ENCODE data around the gene PLTP. TPM values are rescaled to one million over a fixed set of nuclear protein-coding genes. Genes with fewer than 3 reads are reported as not detected.

Gene PLTP
- total and polyA plus RNA-seq, 2 experiments from 2014 or later, result 108 to 160 TPM

DNA sequence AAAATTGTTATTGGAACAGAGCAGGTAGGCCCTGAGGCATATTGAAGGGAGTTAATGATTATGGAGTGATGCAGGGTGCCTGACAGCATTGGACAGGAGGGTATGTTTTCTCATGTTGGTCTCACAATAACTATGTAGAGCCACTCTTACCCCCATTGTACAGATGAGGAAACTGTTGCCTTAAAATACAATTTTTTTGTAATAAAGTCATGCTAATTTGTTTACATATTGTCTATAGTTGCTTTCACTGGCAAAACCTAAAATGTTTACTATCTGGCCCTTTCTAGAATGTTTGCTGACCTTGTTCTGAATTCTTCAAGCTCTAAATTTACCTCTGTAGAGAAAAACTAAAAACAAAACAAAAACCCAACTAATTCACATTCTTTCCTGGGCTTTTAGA is 60.5 kb downstream of the PLTP start (continued):
- TF ChIP-seq, protein P1, sequence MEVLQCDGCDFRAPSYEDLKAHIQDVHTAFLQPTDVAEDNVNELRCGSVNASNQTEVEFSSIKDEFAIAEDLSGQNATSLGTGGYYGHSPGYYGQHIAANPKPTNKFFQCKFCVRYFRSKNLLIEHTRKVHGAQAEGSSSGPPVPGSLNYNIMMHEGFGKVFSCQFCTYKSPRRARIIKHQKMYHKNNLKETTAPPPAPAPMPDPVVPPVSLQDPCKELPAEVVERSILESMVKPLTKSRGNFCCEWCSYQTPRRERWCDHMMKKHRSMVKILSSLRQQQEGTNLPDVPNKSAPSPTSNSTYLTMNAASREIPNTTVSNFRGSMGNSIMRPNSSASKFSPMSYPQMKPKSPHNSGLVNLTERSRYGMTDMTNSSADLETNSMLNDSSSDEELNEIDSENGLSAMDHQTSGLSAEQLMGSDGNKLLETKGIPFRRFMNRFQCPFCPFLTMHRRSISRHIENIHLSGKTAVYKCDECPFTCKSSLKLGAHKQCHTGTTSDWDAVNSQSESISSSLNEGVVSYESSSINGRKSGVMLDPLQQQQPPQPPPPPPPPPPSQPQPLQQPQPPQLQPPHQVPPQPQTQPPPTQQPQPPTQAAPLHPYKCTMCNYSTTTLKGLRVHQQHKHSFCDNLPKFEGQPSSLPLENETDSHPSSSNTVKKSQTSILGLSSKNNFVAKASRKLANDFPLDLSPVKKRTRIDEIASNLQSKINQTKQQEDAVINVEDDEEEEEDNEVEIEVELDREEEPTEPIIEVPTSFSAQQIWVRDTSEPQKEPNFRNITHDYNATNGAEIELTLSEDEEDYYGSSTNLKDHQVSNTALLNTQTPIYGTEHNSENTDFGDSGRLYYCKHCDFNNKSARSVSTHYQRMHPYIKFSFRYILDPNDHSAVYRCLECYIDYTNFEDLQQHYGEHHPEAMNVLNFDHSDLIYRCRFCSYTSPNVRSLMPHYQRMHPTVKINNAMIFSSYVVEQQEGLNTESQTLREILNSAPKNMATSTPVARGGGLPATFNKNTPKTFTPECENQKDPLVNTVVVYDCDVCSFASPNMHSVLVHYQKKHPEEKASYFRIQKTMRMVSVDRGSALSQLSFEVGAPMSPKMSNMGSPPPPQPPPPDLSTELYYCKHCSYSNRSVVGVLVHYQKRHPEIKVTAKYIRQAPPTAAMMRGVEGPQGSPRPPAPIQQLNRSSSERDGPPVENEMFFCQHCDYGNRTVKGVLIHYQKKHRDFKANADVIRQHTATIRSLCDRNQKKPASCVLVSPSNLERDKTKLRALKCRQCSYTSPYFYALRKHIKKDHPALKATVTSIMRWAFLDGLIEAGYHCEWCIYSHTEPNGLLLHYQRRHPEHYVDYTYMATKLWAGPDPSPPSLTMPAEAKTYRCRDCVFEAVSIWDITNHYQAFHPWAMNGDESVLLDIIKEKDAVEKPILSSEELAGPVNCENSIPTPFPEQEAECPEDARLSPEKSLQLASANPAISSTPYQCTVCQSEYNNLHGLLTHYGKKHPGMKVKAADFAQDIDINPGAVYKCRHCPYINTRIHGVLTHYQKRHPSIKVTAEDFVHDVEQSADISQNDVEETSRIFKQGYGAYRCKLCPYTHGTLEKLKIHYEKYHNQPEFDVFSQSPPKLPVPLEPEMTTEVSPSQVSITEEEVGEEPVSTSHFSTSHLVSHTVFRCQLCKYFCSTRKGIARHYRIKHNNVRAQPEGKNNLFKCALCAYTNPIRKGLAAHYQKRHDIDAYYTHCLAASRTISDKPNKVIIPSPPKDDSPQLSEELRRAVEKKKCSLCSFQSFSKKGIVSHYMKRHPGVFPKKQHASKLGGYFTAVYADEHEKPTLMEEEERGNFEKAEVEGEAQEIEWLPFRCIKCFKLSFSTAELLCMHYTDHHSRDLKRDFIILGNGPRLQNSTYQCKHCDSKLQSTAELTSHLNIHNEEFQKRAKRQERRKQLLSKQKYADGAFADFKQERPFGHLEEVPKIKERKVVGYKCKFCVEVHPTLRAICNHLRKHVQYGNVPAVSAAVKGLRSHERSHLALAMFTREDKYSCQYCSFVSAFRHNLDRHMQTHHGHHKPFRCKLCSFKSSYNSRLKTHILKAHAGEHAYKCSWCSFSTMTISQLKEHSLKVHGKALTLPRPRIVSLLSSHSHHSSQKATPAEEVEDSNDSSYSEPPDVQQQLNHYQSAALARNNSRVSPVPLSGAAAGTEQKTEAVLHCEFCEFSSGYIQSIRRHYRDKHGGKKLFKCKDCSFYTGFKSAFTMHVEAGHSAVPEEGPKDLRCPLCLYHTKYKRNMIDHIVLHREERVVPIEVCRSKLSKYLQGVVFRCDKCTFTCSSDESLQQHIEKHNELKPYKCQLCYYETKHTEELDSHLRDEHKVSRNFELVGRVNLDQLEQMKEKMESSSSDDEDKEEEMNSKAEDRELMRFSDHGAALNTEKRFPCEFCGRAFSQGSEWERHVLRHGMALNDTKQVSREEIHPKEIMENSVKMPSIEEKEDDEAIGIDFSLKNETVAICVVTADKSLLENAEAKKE (CRISPR knock-in tag; IDR thresholded peaks at IDR 0.05), result no peak
- no peak for TF ChIP-seq STAT1 (IDR thresholded peaks at IDR 0.05; ENCODE audit: unreplicated experiment)

DNA sequence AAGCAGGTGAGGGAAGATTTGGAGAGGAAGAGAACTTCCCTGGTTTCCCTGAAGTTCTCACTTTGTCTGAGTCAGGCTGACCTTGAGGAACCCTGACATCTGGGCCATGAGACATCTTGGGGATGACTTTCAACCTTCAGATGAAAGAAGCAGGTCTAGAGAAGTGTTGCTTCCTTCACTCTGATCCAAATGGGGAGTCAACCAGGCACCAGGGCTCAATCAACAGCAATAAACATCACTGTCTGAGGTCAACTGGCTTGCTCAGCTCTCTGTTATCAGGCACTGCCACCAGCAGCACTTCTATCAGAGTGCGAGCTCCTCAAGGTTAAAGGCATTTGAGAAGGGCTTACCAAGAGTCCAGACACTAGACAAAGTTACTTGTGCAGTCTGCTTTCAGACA is 61.0 kb downstream of the PLTP start:
- TF ChIP-seq CREB1 (CRISPR knock-in tag; IDR thresholded peaks at IDR 0.05; ENCODE audit: low read depth) (no peak), JUNB (IDR thresholded peaks at IDR 0.05; ENCODE audit: unreplicated experiment) (no peak)
- TF ChIP-seq, protein P2, sequence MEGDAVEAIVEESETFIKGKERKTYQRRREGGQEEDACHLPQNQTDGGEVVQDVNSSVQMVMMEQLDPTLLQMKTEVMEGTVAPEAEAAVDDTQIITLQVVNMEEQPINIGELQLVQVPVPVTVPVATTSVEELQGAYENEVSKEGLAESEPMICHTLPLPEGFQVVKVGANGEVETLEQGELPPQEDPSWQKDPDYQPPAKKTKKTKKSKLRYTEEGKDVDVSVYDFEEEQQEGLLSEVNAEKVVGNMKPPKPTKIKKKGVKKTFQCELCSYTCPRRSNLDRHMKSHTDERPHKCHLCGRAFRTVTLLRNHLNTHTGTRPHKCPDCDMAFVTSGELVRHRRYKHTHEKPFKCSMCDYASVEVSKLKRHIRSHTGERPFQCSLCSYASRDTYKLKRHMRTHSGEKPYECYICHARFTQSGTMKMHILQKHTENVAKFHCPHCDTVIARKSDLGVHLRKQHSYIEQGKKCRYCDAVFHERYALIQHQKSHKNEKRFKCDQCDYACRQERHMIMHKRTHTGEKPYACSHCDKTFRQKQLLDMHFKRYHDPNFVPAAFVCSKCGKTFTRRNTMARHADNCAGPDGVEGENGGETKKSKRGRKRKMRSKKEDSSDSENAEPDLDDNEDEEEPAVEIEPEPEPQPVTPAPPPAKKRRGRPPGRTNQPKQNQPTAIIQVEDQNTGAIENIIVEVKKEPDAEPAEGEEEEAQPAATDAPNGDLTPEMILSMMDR (conservative IDR thresholded peaks at IDR 0.05; ENCODE audit: low read depth in 2 of 2), result no peak
- no peak for ATAC-seq

More for the DNA sequence above, 61.0 kb downstream of the PLTP start:
- H3K36me3 Mint-ChIP-seq (ENCODE audit: low read depth), result peaks cover 36% of the 10 kb centered on the region
- H3K27ac Mint-ChIP-seq, result no peak overlapping the region; the same call in 1 of the 2 replicates
- Histone ChIP-seq H2AFZ (no peak overlapping the region), H3K9me2 (ENCODE audit: insufficient read depth) (no peaks in the 10 kb centered on the region), H3K36me3 (ENCODE audit: insufficient read depth) (peaks cover 10% of the 10 kb centered on the region; the same call in 1 of the 2 replicates), H3K79me2 (replicated peaks; ENCODE audit: insufficient read depth) (peaks cover 26% of the 10 kb centered on the region), H3K27ac (ENCODE audit: low read depth) (no peak overlapping the region), H3K4me1 (ENCODE audit: insufficient read depth) (peaks cover 32% of the 10 kb centered on the region), H4K20me1 (replicated peaks; ENCODE audit: insufficient read depth) (no peaks in the 10 kb centered on the region), H3K4me3 (no peak overlapping the region), H3F3A (replicated peaks; ENCODE audit: low read depth) (no peaks in the 10 kb centered on the region; the same call in 1 of the 2 replicates), H3K4me2 (no peak overlapping the region), H3K27me3 (ENCODE audit: insufficient read depth) (no peaks in the 10 kb centered on the region)
- no peak for DNase-seq (ENCODE audit: low spot score)
- H3K4me1 Mint-ChIP-seq, result peaks cover 38% of the 10 kb centered on the region
- no peaks in the 10 kb centered on the region for H3K9me3 Mint-ChIP-seq
- peaks cover 12% of the 10 kb centered on the region for H3K27me3 Mint-ChIP-seq (ENCODE audit: insufficient read depth, low read depth, poor library complexity)
- no peak overlapping the region for H3K4me3 Mint-ChIP-seq
